Left kidney (tissue), 8 donors: ENCODE results near the gene SPRYD3. TPM values are rescaled to one million over a fixed set of nuclear protein-coding genes. Genes with fewer than 3 reads are reported as not detected.
"Not testable (repeated sequence)": the region's sequence is repeated elsewhere in the genome, so short reads cannot be mapped to it uniquely, and the experiment has no call there.

Source experiments
- DNase-seq: peaks from one replicate; pipeline ENCODE4 v3.0.0-alpha.2; 2013
- long read RNA-seq, 8 donors: transcript quantifications; one replicate each; lab custom pipeline, GENCODE V29; 2026
- polyA plus RNA-seq: library from polyadenylated mRNA; unstranded; fragments of 120-200 nt; gene quantifications from one replicate; pipeline ENCODE4 v1.2.1, GENCODE V29; 2013; ENCODE audit not compliant: insufficient read length

The SPRYD3 gene, protein sequence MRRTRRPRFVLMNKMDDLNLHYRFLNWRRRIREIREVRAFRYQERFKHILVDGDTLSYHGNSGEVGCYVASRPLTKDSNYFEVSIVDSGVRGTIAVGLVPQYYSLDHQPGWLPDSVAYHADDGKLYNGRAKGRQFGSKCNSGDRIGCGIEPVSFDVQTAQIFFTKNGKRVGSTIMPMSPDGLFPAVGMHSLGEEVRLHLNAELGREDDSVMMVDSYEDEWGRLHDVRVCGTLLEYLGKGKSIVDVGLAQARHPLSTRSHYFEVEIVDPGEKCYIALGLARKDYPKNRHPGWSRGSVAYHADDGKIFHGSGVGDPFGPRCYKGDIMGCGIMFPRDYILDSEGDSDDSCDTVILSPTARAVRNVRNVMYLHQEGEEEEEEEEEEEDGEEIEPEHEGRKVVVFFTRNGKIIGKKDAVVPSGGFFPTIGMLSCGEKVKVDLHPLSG
- 13.5 TPM for polyA plus RNA-seq
- long read RNA-seq, donor 1, transcript SPRYD3-201 (11 exons, 2,932 nt) = major isoform, 5 of 10 reads
- long read RNA-seq, donor 1, partial matches to known transcripts = 5 of 10 reads
- long read RNA-seq, donor 1, other reads (novel, unspliced or antisense) = 0 of 10 reads
- long read RNA-seq, donor 2, partial matches to known transcripts = 0 of 4 reads
- long read RNA-seq, donor 2, other reads (novel, unspliced or antisense) = 0 of 4 reads
- long read RNA-seq, donor 3, partial matches to known transcripts = 0 of 2 reads
- long read RNA-seq, donor 3, other reads (novel, unspliced or antisense) = 0 of 2 reads
- long read RNA-seq, donor 4 = 0 reads
- long read RNA-seq, donor 5, transcript SPRYD3-201 (11 exons, 2,932 nt) = major isoform, 10 of 10 reads
- long read RNA-seq, donor 5, partial matches to known transcripts = 0 of 10 reads
- long read RNA-seq, donor 5, other reads (novel, unspliced or antisense) = 0 of 10 reads
- long read RNA-seq, donor 6, transcript SPRYD3-201 (11 exons, 2,932 nt) = major isoform, 6 of 6 reads
- long read RNA-seq, donor 6, partial matches to known transcripts = 0 of 6 reads
- long read RNA-seq, donor 6, other reads (novel, unspliced or antisense) = 0 of 6 reads
- long read RNA-seq, donor 7, transcript SPRYD3-201 (11 exons, 2,932 nt) = major isoform, 14 of 14 reads
- long read RNA-seq, donor 7, partial matches to known transcripts = 0 of 14 reads
- long read RNA-seq, donor 7, other reads (novel, unspliced or antisense) = 0 of 14 reads
- long read RNA-seq, donor 8, partial matches to known transcripts = 0 of 4 reads
- long read RNA-seq, donor 8, other reads (novel, unspliced or antisense) = 0 of 4 reads

DNA sequence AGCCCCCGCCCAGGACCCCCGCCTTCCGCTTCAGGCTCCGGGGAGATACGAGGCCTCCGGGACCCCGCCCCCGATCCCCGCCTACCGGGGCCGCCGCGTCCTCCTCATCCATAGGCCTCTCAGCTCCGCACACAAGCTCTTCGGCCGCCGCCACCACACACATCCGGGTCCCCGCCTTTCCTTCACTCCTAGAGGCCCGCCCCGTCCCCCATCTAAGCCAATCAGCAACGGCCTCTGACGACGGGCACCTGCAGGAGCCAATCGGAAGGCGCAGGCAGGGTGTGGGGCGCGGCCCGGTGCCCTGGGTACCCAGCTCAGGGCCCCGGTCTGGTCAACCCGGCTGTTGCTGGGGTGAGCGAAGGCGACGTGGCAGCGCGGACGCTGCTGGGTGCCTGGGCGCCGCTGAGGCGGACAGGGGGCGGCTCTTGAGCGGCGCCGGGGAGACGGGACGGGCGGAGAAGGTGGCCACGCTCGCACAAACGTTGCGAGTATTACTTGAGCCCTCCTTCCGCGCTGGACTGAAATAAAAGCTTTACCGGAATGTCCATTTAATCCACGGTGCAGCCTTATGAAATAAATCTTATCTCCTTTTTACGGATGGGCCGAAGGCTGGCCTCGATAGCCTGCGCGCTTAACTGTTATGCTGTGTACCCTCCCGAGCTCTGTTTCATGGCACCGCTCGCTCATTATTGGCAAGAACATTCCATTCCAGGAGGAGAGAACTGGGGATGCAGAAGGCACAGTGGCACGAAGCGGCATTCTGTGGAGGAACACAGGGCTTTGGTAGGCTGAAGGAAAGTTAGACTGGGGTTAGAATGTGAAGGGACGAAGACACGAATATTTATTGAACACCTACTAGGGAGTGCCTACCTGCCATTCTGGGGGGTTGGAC, at the start of gene SPRYD3:
SPRYD3 (minus strand) TSS at position 165 of the 892 bp plus-strand sequence; CDS start at position 108, 57 bp downstream.
- DNase-seq = peak; percentile 97

DNA sequence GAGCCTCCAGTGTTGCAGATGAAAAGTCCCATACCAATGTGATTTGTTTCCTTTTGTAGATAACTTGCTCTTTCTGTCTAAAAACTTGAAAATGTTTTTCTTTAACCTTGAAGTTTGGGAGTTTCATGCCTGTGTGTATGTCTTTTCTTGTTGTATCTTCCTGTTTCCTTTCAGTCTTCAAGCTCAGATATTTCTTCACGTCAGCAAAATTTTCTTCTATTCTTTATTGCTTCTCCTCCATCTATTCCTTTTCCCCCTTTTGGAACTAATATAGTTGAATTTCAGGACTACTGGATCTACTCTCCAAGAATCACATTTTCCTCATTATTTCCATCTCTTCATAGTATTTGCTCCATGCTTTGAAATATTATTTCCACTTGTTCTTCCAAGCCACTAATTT, 48.0 kb upstream of the SPRYD3 start:
- no peak for DNase-seq

GRCh38 chr12:53124352-53124723, 45.1 kb upstream of the SPRYD3 start:
- no peak for DNase-seq

DNA sequence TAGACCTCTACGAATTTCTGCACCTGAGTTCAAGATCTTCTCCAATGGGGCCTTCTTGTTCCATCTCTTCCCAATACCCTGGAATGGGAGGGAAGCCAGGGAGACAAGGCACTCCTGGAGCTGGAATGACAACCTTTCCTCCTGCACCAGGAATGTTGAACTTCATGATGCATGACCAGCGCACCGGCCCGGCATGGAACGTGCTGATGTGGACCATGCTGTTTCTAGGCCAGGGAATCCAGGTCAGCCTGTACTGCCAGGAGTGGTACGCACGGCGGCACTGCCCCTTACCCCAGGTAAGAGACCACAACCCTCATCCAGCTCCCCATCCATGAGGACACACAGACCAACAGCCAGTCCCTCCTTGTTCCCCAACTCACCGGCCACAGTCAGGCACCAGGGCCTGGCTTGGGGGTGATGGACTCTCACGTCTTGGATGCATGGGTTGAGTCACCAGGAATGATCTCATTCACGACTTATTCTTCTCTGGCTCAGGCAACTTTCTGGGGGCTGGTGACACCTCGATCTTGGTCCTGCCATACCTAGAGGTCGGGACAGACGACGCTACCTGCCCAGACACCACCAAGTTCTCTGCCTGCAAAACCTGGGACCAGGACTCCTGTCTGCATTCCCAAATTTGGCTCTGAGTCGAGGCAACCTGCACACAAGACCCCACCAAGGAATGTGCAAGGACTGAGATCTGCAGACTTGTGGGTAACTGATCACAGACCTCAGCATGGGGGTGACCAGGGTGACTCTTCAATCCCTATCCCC, 44.6 kb upstream of the SPRYD3 start:
- DNase-seq = no peak

GRCh38 chr12:53122961-53123468, 43.8 kb upstream of the SPRYD3 start:
- DNase-seq = no peak

- DNase-seq = no peak
Observed at GRCh38 chr12:53120685-53121525, 41.7 kb upstream of the SPRYD3 start.

GRCh38 chr12:53118751-53119300, 39.6 kb upstream of the SPRYD3 start:
- no peak for DNase-seq

- no peak for DNase-seq
Observed at GRCh38 chr12:53115891-53116648, 36.9 kb upstream of the SPRYD3 start.

- no peak for DNase-seq
Observed at GRCh38 chr12:53115112-53115890, 36.1 kb upstream of the SPRYD3 start.

DNA sequence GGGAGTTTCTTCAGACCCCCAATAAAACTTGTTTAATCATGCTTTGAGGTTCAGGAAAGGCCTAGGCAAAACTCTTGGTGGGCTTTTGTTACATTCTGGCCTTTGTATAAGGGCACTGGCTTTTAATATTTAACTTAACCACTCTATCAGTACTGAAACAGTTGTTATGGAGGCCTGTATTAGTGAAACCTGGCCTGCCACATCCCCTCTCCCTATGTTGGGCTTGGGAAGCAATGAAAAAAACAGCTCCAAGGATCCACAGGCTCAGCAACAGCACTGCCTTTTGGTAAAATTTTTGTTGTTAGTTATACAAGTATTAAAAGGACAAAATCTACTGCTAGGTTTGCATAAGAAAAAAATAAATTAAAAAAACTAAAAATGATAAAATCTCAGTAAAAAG, 34.8 kb upstream of the SPRYD3 start:
- no peak for DNase-seq

GRCh38 chr12:53113136-53113705, 34.0 kb upstream of the SPRYD3 start:
- no peak for DNase-seq

- DNase-seq = not testable (repeated sequence)
Observed at GRCh38 chr12:53112431-53112830, 33.2 kb upstream of the SPRYD3 start.

- DNase-seq = no peak
Observed at GRCh38 chr12:53107122-53107521, 27.9 kb upstream of the SPRYD3 start.

DNA sequence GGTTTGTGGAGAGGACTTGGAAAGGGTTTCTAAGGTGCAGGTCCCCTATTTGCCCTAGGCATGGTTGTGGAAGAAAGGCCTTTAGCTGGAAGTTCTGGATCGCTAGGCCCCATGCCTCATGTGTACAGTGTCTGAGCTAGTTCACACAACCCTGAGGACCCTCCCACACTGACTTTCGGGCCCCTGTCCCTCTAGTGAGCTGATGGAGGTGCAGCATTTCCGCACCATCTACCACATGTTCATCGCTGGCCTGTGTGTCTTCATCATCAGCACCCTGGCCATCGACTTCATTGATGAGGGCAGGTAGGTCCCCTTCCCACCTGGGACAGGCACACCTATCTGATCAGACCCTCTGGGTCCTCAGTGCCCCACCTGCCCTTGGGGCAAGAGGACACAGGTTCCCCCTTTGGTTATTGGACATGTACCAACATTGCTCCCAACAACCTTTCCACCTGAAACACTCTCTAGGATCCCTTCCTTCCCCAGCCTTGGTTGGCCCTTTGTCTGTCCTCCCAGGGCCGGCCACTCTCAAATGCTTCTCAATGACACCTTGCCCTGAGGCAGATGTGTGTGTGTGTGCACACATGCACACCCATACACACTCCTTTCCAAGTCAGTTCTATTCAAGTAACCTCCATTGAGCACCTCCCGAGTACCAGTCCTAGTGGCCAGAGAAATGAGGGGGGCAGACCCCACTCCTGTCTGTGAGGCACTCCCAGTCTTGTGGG, 26.7 kb upstream of the SPRYD3 start:
- DNase-seq = no peak

GRCh38 chr12:53105256-53105655, 26.1 kb upstream of the SPRYD3 start:
- DNase-seq = no peak

DNA sequence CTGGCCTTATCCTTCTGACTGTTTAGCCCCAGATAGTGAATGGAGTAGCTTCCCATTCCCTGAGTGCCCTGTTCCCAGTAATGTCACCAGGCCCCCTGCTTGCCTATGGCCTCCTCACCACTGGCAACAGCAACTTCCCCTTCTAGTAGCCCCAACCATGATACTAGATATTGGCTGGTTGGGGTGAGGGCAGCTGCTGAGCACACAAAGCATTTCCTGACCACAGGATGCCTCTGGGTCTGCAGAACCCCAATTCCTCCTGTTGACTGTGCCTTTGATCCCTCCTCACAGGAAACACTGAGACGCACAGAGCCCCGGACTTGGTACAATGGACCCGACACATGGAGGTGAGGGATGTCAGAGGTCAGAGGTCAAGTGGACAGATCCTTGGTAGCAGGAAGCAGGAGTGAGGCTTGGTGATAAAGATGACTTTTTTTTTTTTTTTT, 24.7 kb upstream of the SPRYD3 start:
- no peak for DNase-seq
